HL-60 (cell line): ENCODE results near the gene RAPGEF4.

Source experiments
- DNase-seq, 2 experiments: peaks; one replicate each; pipeline ENCODE4 v3.0.0-alpha.2; 2010 to 2020; ENCODE audit warnings: low read depth in 1 of 2, low spot score in 1 of 2
- H3K27ac ChIP-seq: fragments of 250-450 bp; sonication (Bioruptor Pico); replicated peaks from 2 replicates; pipeline ENCODE4 v1.5.1; 2020; ENCODE audit warnings: mild to moderate bottlenecking, moderate library complexity
- H3K27me3 ChIP-seq: fragments of 250-450 bp; sonication (Bioruptor Pico); 2 replicates; pipeline ENCODE4 v1.5.1; 2021; ENCODE audit warnings: mild to moderate bottlenecking, moderate library complexity; ENCODE audit not compliant: insufficient read depth, poor library complexity, severe bottlenecking
- H3K4me3 ChIP-seq: replicated peaks from 2 replicates; pipeline ENCODE4 v1.5.1; 2011; ENCODE audit warnings: mild to moderate bottlenecking, control low read depth, low read length; ENCODE audit not compliant: insufficient read depth
- GABPA ChIP-seq: IDR thresholded peaks from 2 replicates; pipeline ENCODE4 v1.6.1; 2012; ENCODE audit warnings: low read depth
- POLR2AphosphoS5 ChIP-seq: IDR thresholded peaks from 2 replicates; pipeline ENCODE4 v1.6.1; 2012; ENCODE audit warnings: low read depth
- SPI1 ChIP-seq: IDR thresholded peaks from 2 replicates; pipeline ENCODE4 v1.6.1; 2012; ENCODE audit warnings: low read depth, mild to moderate bottlenecking, borderline replicate concordance
- TF ChIP-seq, protein P1 (sequence below): IDR thresholded peaks from 2 replicates; pipeline ENCODE4 v1.6.1; 2012; ENCODE audit warnings: low read depth; ENCODE audit not compliant: insufficient replicate concordance
- TF ChIP-seq, protein P2 (sequence below): IDR thresholded peaks from one replicate; pipeline ENCODE4 v1.5.1; 2011; ENCODE audit warnings: low read length, control low read depth, inconsistent platforms; ENCODE audit not compliant: insufficient read depth

The RAPGEF4 gene

DNA sequence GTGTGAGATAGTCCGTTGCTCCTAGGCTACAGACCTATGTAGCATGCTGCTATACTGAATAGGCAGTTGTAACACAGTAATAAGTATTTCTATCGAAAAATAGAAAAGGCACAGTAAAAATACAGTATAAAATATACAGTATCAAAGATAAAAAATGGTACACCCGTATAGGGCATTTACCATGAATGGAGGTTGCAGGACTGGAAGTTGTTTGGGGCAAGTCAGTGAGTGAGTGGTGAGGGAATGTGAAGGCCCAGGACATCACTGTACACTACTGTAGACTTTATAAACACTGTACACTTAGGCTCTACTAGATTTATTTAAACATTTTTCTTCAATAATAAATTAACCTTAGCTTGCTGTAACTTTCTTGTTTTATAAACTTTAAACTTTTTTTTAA is 343.5 kb downstream of the RAPGEF4 start:
- no peak overlapping the region for H3K4me3 ChIP-seq
- TF ChIP-seq POLR2AphosphoS5 (no peak), GABPA (no peak), SPI1 (no peak)
- TF ChIP-seq, protein P1, sequence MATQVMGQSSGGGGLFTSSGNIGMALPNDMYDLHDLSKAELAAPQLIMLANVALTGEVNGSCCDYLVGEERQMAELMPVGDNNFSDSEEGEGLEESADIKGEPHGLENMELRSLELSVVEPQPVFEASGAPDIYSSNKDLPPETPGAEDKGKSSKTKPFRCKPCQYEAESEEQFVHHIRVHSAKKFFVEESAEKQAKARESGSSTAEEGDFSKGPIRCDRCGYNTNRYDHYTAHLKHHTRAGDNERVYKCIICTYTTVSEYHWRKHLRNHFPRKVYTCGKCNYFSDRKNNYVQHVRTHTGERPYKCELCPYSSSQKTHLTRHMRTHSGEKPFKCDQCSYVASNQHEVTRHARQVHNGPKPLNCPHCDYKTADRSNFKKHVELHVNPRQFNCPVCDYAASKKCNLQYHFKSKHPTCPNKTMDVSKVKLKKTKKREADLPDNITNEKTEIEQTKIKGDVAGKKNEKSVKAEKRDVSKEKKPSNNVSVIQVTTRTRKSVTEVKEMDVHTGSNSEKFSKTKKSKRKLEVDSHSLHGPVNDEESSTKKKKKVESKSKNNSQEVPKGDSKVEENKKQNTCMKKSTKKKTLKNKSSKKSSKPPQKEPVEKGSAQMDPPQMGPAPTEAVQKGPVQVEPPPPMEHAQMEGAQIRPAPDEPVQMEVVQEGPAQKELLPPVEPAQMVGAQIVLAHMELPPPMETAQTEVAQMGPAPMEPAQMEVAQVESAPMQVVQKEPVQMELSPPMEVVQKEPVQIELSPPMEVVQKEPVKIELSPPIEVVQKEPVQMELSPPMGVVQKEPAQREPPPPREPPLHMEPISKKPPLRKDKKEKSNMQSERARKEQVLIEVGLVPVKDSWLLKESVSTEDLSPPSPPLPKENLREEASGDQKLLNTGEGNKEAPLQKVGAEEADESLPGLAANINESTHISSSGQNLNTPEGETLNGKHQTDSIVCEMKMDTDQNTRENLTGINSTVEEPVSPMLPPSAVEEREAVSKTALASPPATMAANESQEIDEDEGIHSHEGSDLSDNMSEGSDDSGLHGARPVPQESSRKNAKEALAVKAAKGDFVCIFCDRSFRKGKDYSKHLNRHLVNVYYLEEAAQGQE = no peak
- TF ChIP-seq, protein P2, sequence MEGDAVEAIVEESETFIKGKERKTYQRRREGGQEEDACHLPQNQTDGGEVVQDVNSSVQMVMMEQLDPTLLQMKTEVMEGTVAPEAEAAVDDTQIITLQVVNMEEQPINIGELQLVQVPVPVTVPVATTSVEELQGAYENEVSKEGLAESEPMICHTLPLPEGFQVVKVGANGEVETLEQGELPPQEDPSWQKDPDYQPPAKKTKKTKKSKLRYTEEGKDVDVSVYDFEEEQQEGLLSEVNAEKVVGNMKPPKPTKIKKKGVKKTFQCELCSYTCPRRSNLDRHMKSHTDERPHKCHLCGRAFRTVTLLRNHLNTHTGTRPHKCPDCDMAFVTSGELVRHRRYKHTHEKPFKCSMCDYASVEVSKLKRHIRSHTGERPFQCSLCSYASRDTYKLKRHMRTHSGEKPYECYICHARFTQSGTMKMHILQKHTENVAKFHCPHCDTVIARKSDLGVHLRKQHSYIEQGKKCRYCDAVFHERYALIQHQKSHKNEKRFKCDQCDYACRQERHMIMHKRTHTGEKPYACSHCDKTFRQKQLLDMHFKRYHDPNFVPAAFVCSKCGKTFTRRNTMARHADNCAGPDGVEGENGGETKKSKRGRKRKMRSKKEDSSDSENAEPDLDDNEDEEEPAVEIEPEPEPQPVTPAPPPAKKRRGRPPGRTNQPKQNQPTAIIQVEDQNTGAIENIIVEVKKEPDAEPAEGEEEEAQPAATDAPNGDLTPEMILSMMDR = no peak
- no peak for DNase-seq
- no peaks in the 10 kb centered on the region for H3K27me3 ChIP-seq
- H3K27ac ChIP-seq = no peak overlapping the region

DNA sequence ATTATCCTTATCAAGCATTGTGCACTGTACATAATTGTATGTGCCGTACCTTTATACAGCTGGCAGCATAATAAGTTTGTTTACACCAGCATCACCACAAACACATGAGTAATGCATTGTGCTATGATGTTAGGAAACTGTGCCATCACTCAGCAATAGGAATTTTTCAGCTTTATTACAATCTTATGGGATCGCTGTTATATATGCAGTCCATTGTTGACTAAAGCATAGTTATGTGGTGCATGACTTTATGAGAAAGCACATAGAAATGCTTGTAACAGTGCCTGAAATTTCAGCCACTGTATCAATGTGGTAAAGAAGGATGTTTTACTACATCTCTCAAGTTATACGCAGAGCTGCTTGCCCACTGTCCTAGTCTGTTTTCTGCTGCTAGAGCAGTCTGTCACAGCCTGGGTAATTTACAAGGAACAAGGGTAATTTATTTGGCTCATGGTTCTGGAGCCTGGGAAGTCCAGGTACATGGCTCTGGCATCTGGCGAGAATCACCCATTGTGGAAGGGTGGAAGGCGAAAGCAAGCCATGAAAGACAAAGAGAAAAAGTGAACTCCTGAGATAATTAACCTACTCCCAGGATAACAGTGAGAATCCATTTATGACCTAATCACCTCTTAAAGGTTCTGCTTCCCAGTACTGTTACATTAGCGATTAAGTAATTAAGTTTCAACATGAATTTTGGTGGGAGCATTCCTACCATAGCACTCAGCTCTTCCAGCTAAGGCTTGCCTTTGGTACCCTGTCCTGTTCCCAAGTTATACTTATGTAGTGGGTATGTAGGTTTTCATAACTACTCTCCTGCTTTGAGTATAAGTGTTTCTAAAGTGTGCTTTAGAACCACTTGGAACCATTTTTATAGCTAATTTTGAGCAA is 344.6 kb downstream of the RAPGEF4 start:
- TF ChIP-seq SPI1 (no peak), GABPA (no peak), POLR2AphosphoS5 (no peak)
- TF ChIP-seq, protein P2 = no peak
- TF ChIP-seq, protein P1 = no peak
- no peak overlapping the region for H3K27ac ChIP-seq
- H3K4me3 ChIP-seq = no peak overlapping the region
- DNase-seq = no peak
- no peaks in the 10 kb centered on the region for H3K27me3 ChIP-seq

DNA sequence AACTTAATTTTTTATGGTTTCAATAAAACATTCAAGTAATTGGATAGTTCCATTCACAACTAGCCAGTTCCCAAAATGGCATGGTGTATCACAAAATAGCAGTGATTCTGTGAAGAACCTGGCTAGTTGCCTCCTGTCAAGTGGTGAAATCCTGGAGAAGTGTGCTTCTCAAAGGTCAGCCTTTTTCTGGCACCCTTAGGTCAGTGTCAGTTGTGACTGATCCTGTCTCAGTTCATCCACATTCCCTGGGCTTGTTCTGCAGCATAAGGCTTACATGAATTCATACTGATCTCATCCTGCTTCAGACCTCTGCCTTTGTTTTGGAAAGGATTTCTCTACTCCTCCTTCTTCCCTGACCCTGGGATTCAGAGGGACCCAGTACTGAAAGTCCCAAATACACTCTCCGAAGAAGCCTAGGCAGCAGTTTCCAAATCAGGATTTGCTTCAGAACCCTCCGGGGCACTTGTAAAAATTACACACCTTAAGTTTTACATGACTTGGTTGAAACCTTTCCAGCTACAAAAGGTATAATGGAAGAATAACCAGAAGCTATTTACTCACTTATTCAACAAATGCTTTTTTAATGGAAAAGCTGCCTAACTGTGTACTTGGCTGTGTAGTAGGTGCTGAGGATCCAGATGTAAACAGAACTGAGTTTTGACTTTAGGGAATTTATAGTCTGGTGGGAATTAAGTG is 351.0 kb downstream of the RAPGEF4 start:
- DNase-seq = no peak
- Histone ChIP-seq H3K4me3 (no peak overlapping the region), H3K27ac (no peak overlapping the region), H3K27me3 (no peaks in the 10 kb centered on the region)
- TF ChIP-seq POLR2AphosphoS5 (no peak), GABPA (no peak), SPI1 (no peak)
- TF ChIP-seq, protein P2 = no peak
- TF ChIP-seq, protein P1 = no peak
